Mesenchymal stem cell (in vitro differentiated cells and primary cell): Measurements from ENCODE around the gene ZFYVE28.

ENCODE experiments used
- DNase-seq: peaks from one replicate; pipeline ENCODE4 v3.0.0-alpha.2; 2013
- H2AFZ ChIP-seq: one replicate; pipeline ENCODE4 v1.6.1; 2013; ENCODE audit warnings: low read depth, mild to moderate bottlenecking, control low read depth, inconsistent platforms, low read length, moderate library complexity
- H2AK5ac ChIP-seq: 2 replicates; pipeline ENCODE4 v1.6.1; 2013; ENCODE audit warnings: low read length, moderate library complexity, mild to moderate bottlenecking, inconsistent platforms; ENCODE audit not compliant: severe bottlenecking
- H2BK120ac ChIP-seq: one replicate; pipeline ENCODE4 v1.6.1; 2013; ENCODE audit warnings: low read depth, mild to moderate bottlenecking, inconsistent platforms, low read length, moderate library complexity
- H2BK12ac ChIP-seq, 2 experiments: one replicate each; pipeline ENCODE4 v1.6.1; 2013; ENCODE audit warnings: inconsistent platforms in 2 of 2, low read length in 2 of 2, mild to moderate bottlenecking in 2 of 2, moderate library complexity in 2 of 2, control low read depth in 1 of 2
- H2BK15ac ChIP-seq: one replicate; pipeline ENCODE4 v1.6.1; 2013; ENCODE audit warnings: mild to moderate bottlenecking, low read depth, inconsistent platforms; ENCODE audit not compliant: poor library complexity, severe bottlenecking
- H2BK5ac ChIP-seq: 2 replicates; pipeline ENCODE4 v1.6.1; 2013; ENCODE audit warnings: low read depth, mild to moderate bottlenecking, low read length, control low read depth, inconsistent platforms; ENCODE audit not compliant: poor library complexity, severe bottlenecking
- H3K14ac ChIP-seq, 2 experiments: one replicate each; pipeline ENCODE4 v1.6.1; 2013; ENCODE audit warnings: inconsistent platforms in 2 of 2, low read length in 2 of 2, control low read depth in 1 of 2, mild to moderate bottlenecking in 1 of 2, moderate library complexity in 1 of 2
- H3K18ac ChIP-seq, 2 experiments: one replicate each; pipeline ENCODE4 v1.6.1; 2013; ENCODE audit warnings: inconsistent platforms in 2 of 2, low read length in 2 of 2, control low read depth in 1 of 2, low read depth in 1 of 2, mild to moderate bottlenecking in 1 of 2
- H3K23ac ChIP-seq, 2 experiments: one replicate each; pipeline ENCODE4 v1.6.1; 2013; ENCODE audit warnings: inconsistent platforms in 2 of 2, low read length in 2 of 2, mild to moderate bottlenecking in 2 of 2, moderate library complexity in 2 of 2, control low read depth in 1 of 2
- H3K27ac ChIP-seq: 2 replicates; pipeline ENCODE4 v1.5.1; 2013; ENCODE audit warnings: mild to moderate bottlenecking, moderate library complexity, low read length, control low read depth, inconsistent platforms; ENCODE audit not compliant: poor library complexity, severe bottlenecking
- H3K27me3 ChIP-seq, 2 experiments: 2 replicates each; pipeline versions ENCODE4 v1.6.1 to v1.7.0; 2013; ENCODE audit warnings: low read length in 2 of 2, mild to moderate bottlenecking in 2 of 2, moderate library complexity in 2 of 2, control low read depth in 1 of 2, inconsistent platforms in 1 of 2; ENCODE audit not compliant: control insufficient read depth in 1 of 2, insufficient read depth in 1 of 2
- H3K36me3 ChIP-seq, 2 experiments: 2 replicates each; pipeline versions ENCODE4 v1.6.1 to v1.7.0; 2013; ENCODE audit warnings: low read length in 2 of 2, control low read depth in 1 of 2, inconsistent platforms in 1 of 2, low read depth in 1 of 2, mild to moderate bottlenecking in 1 of 2; ENCODE audit not compliant: insufficient read depth in 2 of 2, control insufficient read depth in 1 of 2
- H3K4ac ChIP-seq, 2 experiments: one replicate each; pipeline ENCODE4 v1.6.1; 2013; ENCODE audit warnings: inconsistent platforms in 2 of 2, low read length in 2 of 2, mild to moderate bottlenecking in 2 of 2, moderate library complexity in 2 of 2, control low read depth in 1 of 2, low read depth in 1 of 2
- H3K4me1 ChIP-seq: 2 replicates; pipeline ENCODE4 v1.6.1; 2013; ENCODE audit warnings: low read depth, low read length, control low read depth; ENCODE audit not compliant: control insufficient read depth, insufficient read depth
- H3K4me2 ChIP-seq: 2 replicates; pipeline ENCODE4 v1.6.1; 2013; ENCODE audit warnings: low read length, mild to moderate bottlenecking, inconsistent platforms; ENCODE audit not compliant: poor library complexity, severe bottlenecking
- H3K4me3 ChIP-seq, 2 experiments: 2 replicates each; pipeline versions ENCODE4 v1.5.1 to v1.7.0; 2013; ENCODE audit warnings: low read length in 2 of 2, mild to moderate bottlenecking in 2 of 2, control low read depth in 1 of 2, low read depth in 1 of 2; ENCODE audit not compliant: insufficient read depth in 1 of 2
- H3K79me1 ChIP-seq: replicated peaks from 2 replicates; pipeline ENCODE4 v1.6.1; 2013; ENCODE audit warnings: mild to moderate bottlenecking, control low read depth, low read length, inconsistent platforms; ENCODE audit not compliant: poor library complexity, severe bottlenecking
- H3K9ac ChIP-seq: 2 replicates; pipeline ENCODE4 v1.7.0; 2013; ENCODE audit warnings: mild to moderate bottlenecking, low read length, moderate library complexity
- H3K9me3 ChIP-seq: 2 replicates; pipeline ENCODE4 v1.7.0; 2013; ENCODE audit warnings: mild to moderate bottlenecking, low read length; ENCODE audit not compliant: control insufficient read depth
- H4K8ac ChIP-seq: one replicate; pipeline ENCODE4 v1.6.1; 2013; ENCODE audit warnings: inconsistent platforms, mild to moderate bottlenecking, low read length, moderate library complexity
- H4K91ac ChIP-seq: one replicate; pipeline ENCODE4 v1.6.1; 2013; ENCODE audit warnings: mild to moderate bottlenecking, low read length, inconsistent platforms
- WGBS: methylation state at CpG from one replicate; pipeline ENCODE4 v1.1.7; 2013; ENCODE audit warnings: mixed read lengths; 5-methylcytosine and 5-hydroxymethylcytosine counted together

The ZFYVE28 gene

DNA sequence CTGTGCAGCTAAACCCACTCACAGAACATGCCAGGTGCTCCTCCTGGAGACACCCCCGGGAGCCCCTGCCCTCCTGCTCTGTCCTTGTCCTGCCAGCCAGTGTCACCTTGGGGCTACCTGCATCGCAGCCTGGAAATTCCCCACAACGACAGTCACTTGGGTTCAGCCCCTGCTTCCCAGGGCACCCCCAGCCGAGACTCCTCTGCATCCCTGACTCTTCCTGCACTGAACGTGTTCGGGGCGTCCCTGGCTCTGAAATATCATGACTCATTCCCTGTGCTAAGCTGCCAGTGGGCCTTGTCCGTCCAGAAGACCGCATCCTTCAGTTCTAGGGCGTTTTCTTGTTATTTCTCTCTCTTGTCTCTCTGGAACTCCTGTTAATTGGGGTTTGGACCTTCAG lies 6.1 kb upstream of the ZFYVE28 start:
- no peak overlapping the region for H2BK12ac ChIP-seq
- WGBS, result 75% methylated on average over 10 of the region's 10 CpGs

DNA sequence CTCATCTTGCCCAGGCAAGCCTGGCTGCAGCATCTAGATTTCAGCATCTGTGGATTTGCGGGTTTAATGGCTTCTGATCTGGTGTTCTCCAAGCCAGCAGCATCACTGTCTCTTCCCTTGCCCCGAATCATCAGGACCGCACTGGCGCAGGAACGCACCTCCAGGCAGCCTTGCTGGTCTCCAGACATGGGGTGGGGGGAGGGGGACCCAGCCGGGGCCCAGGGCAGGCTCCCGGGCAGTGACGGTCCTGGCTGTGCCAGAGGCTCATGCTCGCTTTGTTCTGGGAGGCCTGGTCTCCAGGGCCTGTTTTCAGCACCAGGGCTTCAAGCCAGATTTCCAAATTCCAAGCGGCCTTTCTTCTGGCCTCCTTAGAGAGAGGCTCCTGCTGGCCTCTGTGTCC lies 5.2 kb upstream of the ZFYVE28 start:
- H3K27ac ChIP-seq, result no peak overlapping the region
- peaks cover 0 to 3% of the 10 kb centered on the region in 2 experiments for H3K36me3 ChIP-seq
- H2BK12ac ChIP-seq, result no peak overlapping the region
- H3K23ac ChIP-seq, result no peak overlapping the region
- peaks cover 4% of the 10 kb centered on the region for H3K9me3 ChIP-seq
- no peak overlapping the region for H2BK15ac ChIP-seq
- 87% methylated on average over 10 of the region's 10 CpGs for WGBS
- no peak overlapping the region for H3K4me3 ChIP-seq
- no peak overlapping the region for H4K91ac ChIP-seq
- DNase-seq, result no peak
- H2AFZ ChIP-seq, result no peak overlapping the region
- H3K4me2 ChIP-seq, result no peak overlapping the region
- no peak overlapping the region for H3K18ac ChIP-seq
- H3K14ac ChIP-seq, result no peak overlapping the region
- H3K79me1 ChIP-seq, result no peaks in the 10 kb centered on the region
- no peak overlapping the region for H3K4ac ChIP-seq
- H3K27me3 ChIP-seq, result peaks cover 18 to 60% of the 10 kb centered on the region in 2 experiments
- H2AK5ac ChIP-seq, result no peak overlapping the region
- H4K8ac ChIP-seq, result no peak overlapping the region
- no peak overlapping the region for H2BK120ac ChIP-seq
- peaks cover 15% of the 10 kb centered on the region for H3K4me1 ChIP-seq
- H2BK5ac ChIP-seq, result no peak overlapping the region
- H3K9ac ChIP-seq, result no peak overlapping the region

More for the DNA sequence above, 6.1 kb upstream of the ZFYVE28 start:
- Histone ChIP-seq H4K8ac (no peak overlapping the region), H3K4me2 (no peak overlapping the region), H3K36me3 (peaks cover 0 to 3% of the 10 kb centered on the region in 2 experiments), H3K27ac (no peak overlapping the region), H3K14ac (no peak overlapping the region), H2BK5ac (no peak overlapping the region), H2AFZ (no peak overlapping the region), H2BK120ac (no peak overlapping the region), H3K4ac (no peak overlapping the region), H3K23ac (no peak overlapping the region), H3K79me1 (no peaks in the 10 kb centered on the region), H3K4me1 (peaks cover 9% of the 10 kb centered on the region), H3K18ac (no peak overlapping the region), H3K9me3 (peaks cover 4% of the 10 kb centered on the region), H2BK15ac (no peak overlapping the region), H3K9ac (peak overlapping the region; percentile 47), H3K27me3 (peaks cover 13 to 54% of the 10 kb centered on the region in 2 experiments), H2AK5ac (no peak overlapping the region), H3K4me3 (no peak overlapping the region), H4K91ac (no peak overlapping the region)
- no peak for DNase-seq

DNA sequence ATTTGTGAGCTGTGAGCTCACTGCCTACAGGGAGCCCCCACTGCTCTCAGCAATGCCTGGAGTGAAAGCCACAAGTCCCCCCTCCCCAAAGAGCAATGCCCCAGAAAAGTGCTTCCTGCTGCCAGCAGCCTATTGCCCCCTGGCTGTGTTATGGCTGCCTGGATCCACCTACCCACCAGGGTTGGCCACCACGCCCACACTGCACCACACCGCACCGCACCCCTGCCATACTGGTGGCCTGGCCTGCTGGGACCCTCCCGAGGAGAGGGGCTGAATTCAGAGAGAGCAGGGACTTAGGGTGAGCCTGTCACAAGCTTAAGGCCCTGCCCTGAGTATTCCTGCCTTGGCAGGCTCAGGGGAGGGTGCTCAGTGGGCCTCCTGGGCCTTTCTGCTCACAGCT lies 4.6 kb upstream of the ZFYVE28 start:
- Histone ChIP-seq H2BK12ac (no peak overlapping the region), H3K4me2 (no peak overlapping the region), H3K79me1 (no peaks in the 10 kb centered on the region), H3K23ac (no peak overlapping the region), H3K4me3 (peak overlapping the region in 1 of 2 experiments; percentile 17), H2BK5ac (no peak overlapping the region), H2BK15ac (no peak overlapping the region), H3K4ac (no peak overlapping the region), H4K8ac (no peak overlapping the region), H3K14ac (no peak overlapping the region), H2AK5ac (no peak overlapping the region), H3K9me3 (peaks cover 4% of the 10 kb centered on the region), H2AFZ (no peak overlapping the region), H2BK120ac (no peak overlapping the region), H3K9ac (no peak overlapping the region), H3K4me1 (peaks cover 15% of the 10 kb centered on the region), H3K18ac (no peak overlapping the region), H3K27ac (no peak overlapping the region), H4K91ac (no peak overlapping the region), H3K27me3 (peaks cover 18 to 55% of the 10 kb centered on the region in 2 experiments), H3K36me3 (peaks cover 0 to 3% of the 10 kb centered on the region in 2 experiments)
- no peak for DNase-seq
- 76% methylated on average over 4 of the region's 4 CpGs for WGBS

DNA sequence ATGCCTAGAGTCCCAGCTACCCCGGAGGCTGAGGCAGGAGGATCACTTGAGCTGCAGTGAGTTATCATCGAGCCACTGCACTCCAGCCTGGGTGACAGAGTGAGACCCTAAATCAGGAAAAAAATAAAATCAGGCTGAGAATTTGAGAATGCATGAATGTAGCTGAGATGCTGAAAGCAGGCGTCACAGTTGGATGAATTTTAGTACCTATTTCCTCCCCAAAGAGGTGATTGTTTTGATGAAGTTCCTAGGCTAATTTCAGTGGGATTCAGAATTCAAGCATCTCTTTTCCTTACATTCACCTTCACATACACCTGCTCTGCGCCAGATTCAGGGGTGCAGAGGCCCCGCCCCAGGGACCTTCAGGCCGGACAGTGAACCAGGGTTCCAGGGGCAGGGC lies 3.5 kb upstream of the ZFYVE28 start:
- Histone ChIP-seq H3K27me3 (peaks cover 18 to 49% of the 10 kb centered on the region in 2 experiments), H2BK12ac (no peak overlapping the region), H3K23ac (peak overlapping the region in 1 of 2 experiments; percentile 60), H3K4me1 (peaks cover 20% of the 10 kb centered on the region), H3K4ac (no peak overlapping the region), H2BK15ac (no peak overlapping the region), H3K18ac (no peak overlapping the region), H3K4me2 (no peak overlapping the region), H3K14ac (no peak overlapping the region), H3K9me3 (peaks cover 4% of the 10 kb centered on the region), H3K36me3 (peaks cover 0 to 6% of the 10 kb centered on the region in 2 experiments), H3K27ac (no peak overlapping the region), H4K91ac (no peak overlapping the region), H2BK120ac (no peak overlapping the region), H3K9ac (no peak overlapping the region), H2BK5ac (no peak overlapping the region), H2AK5ac (no peak overlapping the region), H3K79me1 (no peaks in the 10 kb centered on the region), H4K8ac (no peak overlapping the region), H3K4me3 (no peak overlapping the region), H2AFZ (no peak overlapping the region)
- 84% methylated on average over 6 of the region's 6 CpGs for WGBS
- no peak for DNase-seq
